Measurements from ENCODE around the gene UNC45B. TPM values are rescaled to one million over a fixed set of nuclear protein-coding genes. Genes with fewer than 3 reads are reported as not detected.

UNC45B gene
- total and polyA plus RNA-seq, 2 of the 8 experiments (the other 6 are each of a cell fraction or from before 2014, with no cell fraction given): 0.06 to 0.15 TPM

- no peak overlapping the region for H3K27ac ChIP-seq (ENCODE audit: low read depth, low read length)
- FAIRE-seq (no peak), DNase-seq (ENCODE audit: low read depth in 1 of 2, low spot score in 2 of 2) (no peak)
- H3K79me1 ChIP-seq (ENCODE audit: low read depth, low read length): peaks cover 2% of the 10 kb centered on the region; the same call in 1 of the 2 replicates
- TF ChIP-seq POU5F1 (IDR thresholded peaks at IDR 0.05; ENCODE audit: low read depth, low read length) (no peak), BCL11A (IDR thresholded peaks at IDR 0.05; ENCODE audit: low read depth in 2 of 2, low read length in 2 of 2) (no peak), GTF2F1 (IDR thresholded peaks at IDR 0.05; ENCODE audit: borderline replicate concordance, low read depth, low read length) (no peak), HDAC2 (IDR thresholded peaks at IDR 0.05; ENCODE audit: borderline replicate concordance in 1 of 2, low read depth in 2 of 2, low read length in 2 of 2) (no peak), MAFK (IDR thresholded peaks at IDR 0.05; ENCODE audit: low read depth, low read length) (no peak), CBX5 (IDR thresholded peaks at IDR 0.05; ENCODE audit: low read depth, low read length) (no peak), SIX5 (IDR thresholded peaks at IDR 0.05; ENCODE audit: low read depth, low read length) (no peak), CHD1 (IDR thresholded peaks at IDR 0.05; ENCODE audit: low read depth, low read length) (no peak)
- H3K4me1 ChIP-seq (replicated peaks in 1 of 4; ENCODE audit: control insufficient read depth in 3 of 4, insufficient read depth in 4 of 4, low read length in 3 of 4): no peaks in the 10 kb centered on the region
- H2AFZ ChIP-seq (ENCODE audit: low read length): no peak overlapping the region
- CTCF ChIA-PET (ENCODE audit: partially characterized antibody): interaction anchor here (1.0 to 1.5 kb wide), 3 partner anchors 14 to 631 kb away, joined by 4 to 5 read pairs (median 5); partner anchors contain the start of gene RAD51D
- H4K8ac ChIP-seq (ENCODE audit: extremely low read depth, insufficient read depth, low read length): no peak overlapping the region
- no peak overlapping the region for H2BK120ac ChIP-seq (replicated peaks; ENCODE audit: low read depth, low read length)
- H3K56ac ChIP-seq (replicated peaks; ENCODE audit: insufficient read length, low read depth, low read length): no peak overlapping the region
- H3K36me3 ChIP-seq (ENCODE audit: control insufficient read depth in 2 of 4, insufficient read depth in 4 of 4, low read length in 3 of 4): peaks cover 6 to 9% (median 8%) of the 10 kb centered on the region in 4 experiments; a peak in 5 of 8 replicates
- no peak overlapping the region for H3K4me3 ChIP-seq (ENCODE audit: extremely low read depth in 1 of 4, insufficient read depth in 2 of 4, low read depth in 3 of 4, low read length in 4 of 4)
- H2AK5ac ChIP-seq (ENCODE audit: low read depth, low read length): no peak overlapping the region
- H3K18ac ChIP-seq (ENCODE audit: extremely low read depth, low read length): no peak overlapping the region
- no peak overlapping the region for H2BK5ac ChIP-seq (ENCODE audit: low read depth, low read length)
- H2BK20ac ChIP-seq (ENCODE audit: low read length): no peak overlapping the region
- POLR2A ChIA-PET (ENCODE audit: partially characterized antibody): interaction anchor here (0.8 to 3.0 kb wide), 3 partner anchors 10 to 15 kb away, joined by 3 to 15 read pairs (median 3); no protein-coding TSS in a partner anchor
- H3K9ac ChIP-seq (replicated peaks in 1 of 4; ENCODE audit: extremely low read depth in 1 of 4, low read depth in 3 of 4, low read length in 3 of 4): no peak overlapping the region
- no peak overlapping the region for H4K91ac ChIP-seq (replicated peaks; ENCODE audit: insufficient read length, low read length)
- no peaks in the 10 kb centered on the region for H3K27me3 ChIP-seq (replicated peaks in 1 of 4; ENCODE audit: control insufficient read depth in 3 of 4, extremely low read depth in 1 of 4, insufficient read depth in 3 of 4, low read length in 3 of 4)
- H3K23me2 ChIP-seq (ENCODE audit: low read depth, low read length): no peaks in the 10 kb centered on the region
- no peaks in the 10 kb centered on the region for H4K20me1 ChIP-seq (replicated peaks in 1 of 2; ENCODE audit: control insufficient read depth in 1 of 2, insufficient read depth in 2 of 2, low read length in 2 of 2)
- no peaks in the 10 kb centered on the region for H3K9me3 ChIP-seq (ENCODE audit: insufficient read depth in 2 of 2, low read depth in 1 of 2, low read length in 1 of 2)
- H3K4ac ChIP-seq (replicated peaks; ENCODE audit: insufficient read length, low read depth, low read length): no peak overlapping the region
- no peak overlapping the region for H3K23ac ChIP-seq (ENCODE audit: insufficient read length)
- no peak overlapping the region for H2BK15ac ChIP-seq (ENCODE audit: low read length)
- H3K14ac ChIP-seq (ENCODE audit: insufficient read length): no peak overlapping the region
- no peak overlapping the region for H4K5ac ChIP-seq (ENCODE audit: insufficient read length, low read depth, low read length)
- 94% methylated on average over 4 of the region's 5 CpGs; no CpG with 5 or more reads in 1 of the 2 experiments for WGBS, 2 experiments (ENCODE audit: extremely low coverage in 1 of 2, insufficient coverage in 1 of 2, insufficient read length in 1 of 2, insufficient replicate concordance in 2 of 2, low coverage in 1 of 2, low lambda C conversion rate in 2 of 2, missing lambda C conversion rate in 1 of 2)
- H3K79me2 ChIP-seq (ENCODE audit: control insufficient read depth in 1 of 2, insufficient read depth in 2 of 2, low read length in 2 of 2): no peaks in the 10 kb centered on the region
- no peak overlapping the region for H2BK12ac ChIP-seq (ENCODE audit: low read depth, low read length)
- H3K4me2 ChIP-seq (ENCODE audit: insufficient read depth in 1 of 2, low read depth in 2 of 2, low read length in 2 of 2): no peak overlapping the region
These were observed 44.3 kb upstream of the UNC45B start for GRCh38 chr17:35103271-35103670.
